SH-SY5Y (cell line): ENCODE measurements around the gene TBC1D30.

Experiments used
- GATA2 ChIP-seq: IDR thresholded peaks from 2 replicates; pipeline ENCODE4 v1.6.1; 2011; ENCODE audit warnings: mild to moderate bottlenecking, low read depth, low read length
- GATA3 ChIP-seq: IDR thresholded peaks from 2 replicates; pipeline ENCODE4 v1.6.1; 2011; ENCODE audit warnings: low read depth, mild to moderate bottlenecking, low read length, moderate library complexity

DNA sequence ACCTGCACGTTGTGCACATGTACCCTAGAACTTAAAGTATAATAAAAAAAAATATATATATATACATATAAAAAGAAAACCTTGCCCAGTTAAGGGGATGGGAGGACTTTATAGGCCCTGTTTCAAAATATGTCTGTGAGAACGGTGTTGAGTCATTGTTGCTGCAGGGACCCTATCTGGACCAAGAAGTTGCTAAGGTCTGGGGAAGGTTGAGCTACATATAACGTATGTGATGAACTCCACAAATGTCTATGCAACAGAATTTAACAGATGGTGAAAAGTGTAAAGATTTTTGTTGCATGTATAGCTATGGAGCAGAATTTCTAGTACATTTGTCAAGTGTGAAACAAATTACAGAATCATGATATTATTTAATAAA is 59.7 kb downstream of the TBC1D30 start:
- TF ChIP-seq GATA2 = no peak
- no peak for TF ChIP-seq GATA3
